ENCODE results near the gene SYT1. TPM values are rescaled to one million over a fixed set of nuclear protein-coding genes. Genes with fewer than 3 reads are reported as not detected.

Gene SYT1
- 10 to 100 TPM in 1 of 2 donors, 1 to 10 TPM in 1; 1.0 to 22.7 TPM for total RNA-seq

- Histone ChIP-seq H3K4me3 (peak within 1 kb of the TSS; percentile 7 to 8), H3K27ac (peak within 1 kb of the TSS in 1 of 4 donors; percentile 42), H3K36me3 (replicated peaks in 1 of 2; ENCODE audit: insufficient read depth in 1 of 2, low read depth in 2 of 2) (no peaks in the 10 kb centered on the region), H3K4me1 (peaks cover 21% of the 10 kb centered on the region), H3K9me3 (no peaks in the 10 kb centered on the region), H3K27me3 (peaks cover 0 to 4% of the 10 kb centered on the region in 2 donors)
- 0 to 4% methylated on average over 6 to 19 of the region's 19 CpGs for WGBS, 2 donors
- intact Hi-C loops (cut with DNase I): no loop called here
- TF ChIP-seq, protein P1, sequence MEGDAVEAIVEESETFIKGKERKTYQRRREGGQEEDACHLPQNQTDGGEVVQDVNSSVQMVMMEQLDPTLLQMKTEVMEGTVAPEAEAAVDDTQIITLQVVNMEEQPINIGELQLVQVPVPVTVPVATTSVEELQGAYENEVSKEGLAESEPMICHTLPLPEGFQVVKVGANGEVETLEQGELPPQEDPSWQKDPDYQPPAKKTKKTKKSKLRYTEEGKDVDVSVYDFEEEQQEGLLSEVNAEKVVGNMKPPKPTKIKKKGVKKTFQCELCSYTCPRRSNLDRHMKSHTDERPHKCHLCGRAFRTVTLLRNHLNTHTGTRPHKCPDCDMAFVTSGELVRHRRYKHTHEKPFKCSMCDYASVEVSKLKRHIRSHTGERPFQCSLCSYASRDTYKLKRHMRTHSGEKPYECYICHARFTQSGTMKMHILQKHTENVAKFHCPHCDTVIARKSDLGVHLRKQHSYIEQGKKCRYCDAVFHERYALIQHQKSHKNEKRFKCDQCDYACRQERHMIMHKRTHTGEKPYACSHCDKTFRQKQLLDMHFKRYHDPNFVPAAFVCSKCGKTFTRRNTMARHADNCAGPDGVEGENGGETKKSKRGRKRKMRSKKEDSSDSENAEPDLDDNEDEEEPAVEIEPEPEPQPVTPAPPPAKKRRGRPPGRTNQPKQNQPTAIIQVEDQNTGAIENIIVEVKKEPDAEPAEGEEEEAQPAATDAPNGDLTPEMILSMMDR (IDR thresholded peaks at IDR 0.05): no peak
- peak in 3 of 4 donors; percentile 1 to 36 (median 7) for DNase-seq
- peak; percentile 42 for ATAC-seq
These were observed at the start of gene SYT1 for GRCh38 chr12:78864403-78864869. Gene SYT1 (plus strand): TSS chr12:78864774.

- ATAC-seq (no peak), DNase-seq (no peak)
- Histone ChIP-seq H3K4me1 (no peaks in the 10 kb centered on the region), H3K9me3 (no peaks in the 10 kb centered on the region), H3K27me3 (no peaks in the 10 kb centered on the region), H3K36me3 (replicated peaks in 1 of 2; ENCODE audit: insufficient read depth in 1 of 2, low read depth in 2 of 2) (no peaks in the 10 kb centered on the region), H3K4me3 (no peak overlapping the region), H3K27ac (no peak overlapping the region)
- WGBS, 2 donors: 30 to 42% methylated on average over 5 of the region's 5 CpGs
- intact Hi-C loops (cut with DNase I): no loop called here
- TF ChIP-seq, protein P1 (IDR thresholded peaks at IDR 0.05): no peak
- no peak for TF ChIP-seq POLR2A (IDR thresholded peaks at IDR 0.05)
These were observed 46.1 kb upstream of the SYT1 start for GRCh38 chr12:78818487-78818886.

DNA sequence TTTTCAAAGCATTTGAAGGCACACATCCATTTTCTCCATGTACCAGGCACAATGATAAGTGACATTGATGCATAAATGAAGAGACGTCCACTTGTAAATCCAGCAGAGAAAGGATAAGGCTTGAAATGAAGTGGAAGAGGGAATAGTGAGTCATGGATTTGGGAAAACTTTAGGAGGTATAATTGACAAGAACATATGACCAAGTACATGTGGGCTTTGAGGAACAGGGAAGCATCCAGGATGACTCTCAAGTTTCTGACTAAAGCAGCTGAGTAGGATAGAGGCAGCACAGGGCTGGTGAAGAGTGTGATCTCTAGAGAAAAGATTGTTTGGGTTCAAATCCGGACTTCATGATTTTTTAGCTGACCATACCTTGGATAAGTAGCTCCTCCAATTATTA lies 43.6 kb upstream of the SYT1 start:
- Histone ChIP-seq H3K27ac (no peak overlapping the region), H3K9me3 (no peaks in the 10 kb centered on the region), H3K36me3 (replicated peaks in 1 of 2; ENCODE audit: insufficient read depth in 1 of 2, low read depth in 2 of 2) (no peaks in the 10 kb centered on the region), H3K27me3 (no peaks in the 10 kb centered on the region), H3K4me3 (no peak overlapping the region), H3K4me1 (no peaks in the 10 kb centered on the region)
- DNase-seq: no peak
- 52 to 56% methylated on average over 2 of the region's 2 CpGs for WGBS, 2 donors
- TF ChIP-seq POLR2A (IDR thresholded peaks at IDR 0.05): no peak
- TF ChIP-seq, protein P1 (IDR thresholded peaks at IDR 0.05): no peak
- ATAC-seq: no peak
- intact Hi-C loops (cut with DNase I): no loop called here

DNA sequence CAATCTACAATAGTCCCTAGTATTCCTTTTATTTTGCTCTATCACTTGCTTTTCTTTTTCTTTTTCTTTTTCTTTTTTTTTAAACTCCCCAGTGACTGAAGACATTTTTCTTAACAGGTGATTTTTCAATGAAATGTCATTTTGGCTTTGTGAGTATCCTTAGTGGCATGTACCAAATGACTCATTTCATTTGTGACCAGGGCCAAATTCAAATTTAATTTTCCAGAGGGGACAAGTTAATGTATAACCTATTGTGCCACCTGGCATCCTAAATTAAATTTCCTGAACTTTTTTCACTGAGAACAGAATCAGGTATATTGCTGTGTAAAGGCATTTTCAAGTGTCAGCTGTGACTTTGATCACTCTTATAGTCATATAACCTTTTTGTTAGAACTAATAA lies 39.7 kb upstream of the SYT1 start:
- H3K9me3 ChIP-seq: no peaks in the 10 kb centered on the region
- ATAC-seq: no peak

GRCh38 chr12:78829690-78830089 lies 34.9 kb upstream of the SYT1 start:
- Histone ChIP-seq H3K36me3 (replicated peaks in 1 of 2; ENCODE audit: insufficient read depth in 1 of 2, low read depth in 2 of 2) (no peaks in the 10 kb centered on the region), H3K27me3 (no peaks in the 10 kb centered on the region), H3K9me3 (no peaks in the 10 kb centered on the region), H3K4me1 (no peaks in the 10 kb centered on the region), H3K27ac (no peak overlapping the region), H3K4me3 (no peak overlapping the region)
- ATAC-seq: no peak
- intact Hi-C loops (cut with DNase I): no loop called here
- 22 to 32% methylated on average over 2 of the region's 2 CpGs for WGBS, 2 donors
- no peak for TF ChIP-seq POLR2A (IDR thresholded peaks at IDR 0.05)
- TF ChIP-seq, protein P1 (IDR thresholded peaks at IDR 0.05): no peak
- no peak for DNase-seq

More for the DNA sequence above, 39.7 kb upstream of the SYT1 start:
- Histone ChIP-seq H3K4me1 (no peaks in the 10 kb centered on the region), H3K4me3 (no peak overlapping the region), H3K27me3 (no peaks in the 10 kb centered on the region), H3K36me3 (replicated peaks in 1 of 2; ENCODE audit: insufficient read depth in 1 of 2, low read depth in 2 of 2) (no peaks in the 10 kb centered on the region), H3K27ac (no peak overlapping the region)
- TF ChIP-seq, protein P1 (IDR thresholded peaks at IDR 0.05): no peak
- no peak for TF ChIP-seq POLR2A (IDR thresholded peaks at IDR 0.05)
- no peak for DNase-seq
- intact Hi-C loops (cut with DNase I): no loop called here
